GM23338 (cell line): ENCODE measurements around the gene CHAT.
A peak's percentile ranks its signal among the peaks of the same experiment; 100 is the strongest.

ENCODE experiments used
- CTCF ChIP-seq, 2 experiments: fragments of 200-600 bp in 1 of 2; sonication (generic) in 1 of 2; conservative IDR thresholded peaks; 2 replicates each; pipeline versions ENCODE4 v1.5.1 to v1.6.1; 2016 to 2017; ENCODE audit warnings: antibody characterized with exemption in 2 of 2, low read depth in 2 of 2, mild to moderate bottlenecking in 2 of 2, moderate library complexity in 1 of 2
- EZH2 ChIP-seq: fragments of 200-600 bp; sonication (generic); IDR thresholded peaks from one replicate; pipeline ENCODE4 v1.8.0; 2017; ENCODE audit warnings: antibody characterized with exemption, mild to moderate bottlenecking, low read depth; ENCODE audit not compliant: unreplicated experiment
- EZH2phosphoT487 ChIP-seq: fragments of 200-600 bp; sonication (generic); IDR thresholded peaks from one replicate; pipeline ENCODE4 v1.8.1; 2018; ENCODE audit warnings: antibody characterized with exemption; ENCODE audit not compliant: unreplicated experiment
- JUNB ChIP-seq: IDR thresholded peaks from one replicate; pipeline ENCODE4 v1.6.1; 2016; ENCODE audit warnings: antibody characterized with exemption; ENCODE audit not compliant: unreplicated experiment
- NANOG ChIP-seq: IDR thresholded peaks from 2 replicates; pipeline ENCODE4 v1.6.1; 2016; ENCODE audit warnings: antibody characterized with exemption, borderline replicate concordance
- POLR2AphosphoS5 ChIP-seq: IDR thresholded peaks from 2 replicates; pipeline ENCODE4 v1.6.1; 2016; ENCODE audit warnings: antibody characterized with exemption, low read depth
- REST ChIP-seq: IDR thresholded peaks from one replicate; pipeline ENCODE4 v1.6.1; 2018; ENCODE audit warnings: antibody characterized with exemption; ENCODE audit not compliant: unreplicated experiment

GRCh38 chr10:49609283-49610113 is 4.3 kb upstream of the CHAT start:
- TF ChIP-seq CTCF (conservative IDR thresholded peaks at IDR 0.05; ENCODE audit: low read depth in 2 of 2) (no peak), EZH2phosphoT487 (no peak), POLR2AphosphoS5 (no peak), REST (no peak), JUNB (no peak), EZH2 (peak; percentile 54), NANOG (no peak)
